ENCODE data around the gene ASCC1.

The ASCC1 gene

GRCh38 chr10:72081210-72081609 is 134.9 kb downstream of the ASCC1 start:
- Histone ChIP-seq H3K27me3 (ENCODE audit: low read length) (no peaks in the 10 kb centered on the region), H3K9me3 (ENCODE audit: insufficient read depth, low read length) (no peaks in the 10 kb centered on the region), H3K79me2 (ENCODE audit: insufficient read depth, low read length) (no peaks in the 10 kb centered on the region), H3K9me2 (replicated peaks; ENCODE audit: insufficient read depth, low read length) (no peaks in the 10 kb centered on the region), H3F3A (ENCODE audit: insufficient read depth) (no peaks in the 10 kb centered on the region), H3K4me3 (ENCODE audit: insufficient read depth, low read length, poor library complexity, severe bottlenecking) (no peak overlapping the region), H3K36me3 (ENCODE audit: low read length) (no peaks in the 10 kb centered on the region), H4K20me1 (ENCODE audit: low read depth, low read length) (no peaks in the 10 kb centered on the region), H3K4me2 (ENCODE audit: low read depth, low read length, poor library complexity, severe bottlenecking) (no peak overlapping the region), H2AFZ (ENCODE audit: low read depth, low read length, severe bottlenecking) (no peak overlapping the region), H3K9ac (ENCODE audit: low read length) (no peak overlapping the region), H3K27ac (ENCODE audit: low read depth, low read length) (no peak overlapping the region)
- TF ChIP-seq EZH2phosphoT487 (conservative IDR thresholded peaks at IDR 0.05; ENCODE audit: low read length): no peak
- TF ChIP-seq CTCF (IDR thresholded peaks at IDR 0.05; ENCODE audit: insufficient read depth, low read length, poor library complexity, severe bottlenecking): no peak

GRCh38 chr10:72080042-72080975 is 135.8 kb downstream of the ASCC1 start:
- Histone ChIP-seq H3K4me3 (ENCODE audit: insufficient read depth, low read length, poor library complexity, severe bottlenecking) (no peak overlapping the region), H3K4me2 (ENCODE audit: low read depth, low read length, poor library complexity, severe bottlenecking) (no peak overlapping the region), H3F3A (ENCODE audit: insufficient read depth) (no peaks in the 10 kb centered on the region), H2AFZ (ENCODE audit: low read depth, low read length, severe bottlenecking) (no peak overlapping the region), H3K9ac (ENCODE audit: low read length) (no peak overlapping the region), H3K27me3 (ENCODE audit: low read length) (no peaks in the 10 kb centered on the region), H3K9me3 (ENCODE audit: insufficient read depth, low read length) (no peaks in the 10 kb centered on the region), H4K20me1 (ENCODE audit: low read depth, low read length) (no peaks in the 10 kb centered on the region), H3K79me2 (ENCODE audit: insufficient read depth, low read length) (no peaks in the 10 kb centered on the region), H3K9me2 (replicated peaks; ENCODE audit: insufficient read depth, low read length) (no peaks in the 10 kb centered on the region), H3K36me3 (ENCODE audit: low read length) (no peaks in the 10 kb centered on the region), H3K27ac (ENCODE audit: low read depth, low read length) (no peak overlapping the region)
- no peak for TF ChIP-seq EZH2phosphoT487 (conservative IDR thresholded peaks at IDR 0.05; ENCODE audit: low read length)
- TF ChIP-seq CTCF (IDR thresholded peaks at IDR 0.05; ENCODE audit: insufficient read depth, low read length, poor library complexity, severe bottlenecking): no peak

- no peaks in the 10 kb centered on the region for H3K79me2 ChIP-seq (ENCODE audit: insufficient read depth, low read length)
- H3K4me3 ChIP-seq (ENCODE audit: insufficient read depth, low read length, poor library complexity, severe bottlenecking): no peak overlapping the region
- H4K20me1 ChIP-seq (ENCODE audit: low read depth, low read length): no peaks in the 10 kb centered on the region
- no peak overlapping the region for H3K9ac ChIP-seq (ENCODE audit: low read length)
- H3K27ac ChIP-seq (ENCODE audit: low read depth, low read length): no peak overlapping the region
- H3K9me2 ChIP-seq (replicated peaks; ENCODE audit: insufficient read depth, low read length): no peaks in the 10 kb centered on the region
- no peaks in the 10 kb centered on the region for H3K36me3 ChIP-seq (ENCODE audit: low read length)
- no peaks in the 10 kb centered on the region for H3K27me3 ChIP-seq (ENCODE audit: low read length)
- no peak overlapping the region for H3K4me2 ChIP-seq (ENCODE audit: low read depth, low read length, poor library complexity, severe bottlenecking)
- no peaks in the 10 kb centered on the region for H3F3A ChIP-seq (ENCODE audit: insufficient read depth)
- no peaks in the 10 kb centered on the region for H3K9me3 ChIP-seq (ENCODE audit: insufficient read depth, low read length)
- H2AFZ ChIP-seq (ENCODE audit: low read depth, low read length, severe bottlenecking): no peak overlapping the region
- TF ChIP-seq CTCF (IDR thresholded peaks at IDR 0.05; ENCODE audit: insufficient read depth, low read length, poor library complexity, severe bottlenecking) (no peak), EZH2phosphoT487 (conservative IDR thresholded peaks at IDR 0.05; ENCODE audit: low read length) (no peak)
Observed at GRCh38 chr10:72079356-72079755, 136.7 kb downstream of the ASCC1 start.

Measured in SU-DHL-6 (cell line).